Measurements from ENCODE around the gene ARHGEF3.

The ARHGEF3 gene

DNA sequence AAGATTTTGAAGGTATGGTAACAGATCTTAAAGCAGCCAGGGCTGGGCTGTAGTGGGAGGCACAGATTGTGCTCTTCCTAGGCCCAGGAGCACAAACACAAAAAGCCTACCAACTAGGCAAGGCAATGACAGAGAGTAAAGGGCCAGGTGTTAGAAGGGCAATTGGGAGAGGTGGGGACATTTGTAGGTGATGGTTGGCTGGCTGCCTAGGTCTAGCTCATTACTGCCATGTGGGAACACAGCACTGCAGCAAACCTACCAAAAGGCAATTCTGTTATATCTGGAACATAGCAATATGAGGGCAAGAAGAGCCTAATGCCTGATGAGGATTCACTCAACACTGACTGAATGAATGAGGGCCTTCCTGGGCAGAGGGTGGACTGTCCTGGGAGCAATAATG is 30.4 kb downstream of the ARHGEF3 start:
- H3K4me1 ChIP-seq (ENCODE audit: control insufficient read depth, insufficient read depth, low read length) = no peaks in the 10 kb centered on the region
- POLR2A ChIA-PET = no interaction called here
- no peak overlapping the region for H3K27ac ChIP-seq (ENCODE audit: extremely low read depth, low read depth, low read length)
- no peaks in the 10 kb centered on the region for H3K9me3 ChIP-seq (ENCODE audit: control insufficient read depth, insufficient read depth, low read depth, low read length)
- peaks cover 0 to 12% of the 10 kb centered on the region in 2 experiments; a peak in 1 of 3 replicates for H3K36me3 ChIP-seq (ENCODE audit: control insufficient read depth in 2 of 2, insufficient read depth in 1 of 2, low read length in 2 of 2)
- H3K4me3 ChIP-seq (ENCODE audit: low read depth, low read length) = no peak overlapping the region
- CTCF ChIA-PET = no interaction called here
- TF ChIP-seq ZNF701 (tag by site-specific recombination; IDR thresholded peaks at IDR 0.05) (no peak), ZSCAN16 (tag by site-specific recombination; IDR thresholded peaks at IDR 0.05) (no peak), YY1 (tag by site-specific recombination; IDR thresholded peaks at IDR 0.05) (no peak), ZNF223 (tag by site-specific recombination; IDR thresholded peaks at IDR 0.05) (no peak), PRDM10 (tag by site-specific recombination; IDR thresholded peaks at IDR 0.05) (no peak), ZNF138 (tag by site-specific recombination; IDR thresholded peaks at IDR 0.05; ENCODE audit: borderline replicate concordance) (no peak), ZNF768 (tag by site-specific recombination; IDR thresholded peaks at IDR 0.05) (no peak)
- TF ChIP-seq, protein P1, sequence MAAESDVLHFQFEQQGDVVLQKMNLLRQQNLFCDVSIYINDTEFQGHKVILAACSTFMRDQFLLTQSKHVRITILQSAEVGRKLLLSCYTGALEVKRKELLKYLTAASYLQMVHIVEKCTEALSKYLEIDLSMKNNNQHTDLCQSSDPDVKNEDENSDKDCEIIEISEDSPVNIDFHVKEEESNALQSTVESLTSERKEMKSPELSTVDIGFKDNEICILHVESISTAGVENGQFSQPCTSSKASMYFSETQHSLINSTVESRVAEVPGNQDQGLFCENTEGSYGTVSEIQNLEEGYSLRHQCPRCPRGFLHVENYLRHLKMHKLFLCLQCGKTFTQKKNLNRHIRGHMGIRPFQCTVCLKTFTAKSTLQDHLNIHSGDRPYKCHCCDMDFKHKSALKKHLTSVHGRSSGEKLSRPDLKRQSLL (tag by site-specific recombination; IDR thresholded peaks at IDR 0.05) = no peak

- TF ChIP-seq PRDM1 (tag by site-specific recombination; IDR thresholded peaks at IDR 0.05) (peak; percentile 65; the same call in 1 of the 2 replicates), ZNF248 (tag by site-specific recombination; IDR thresholded peaks at IDR 0.05) (no peak)
- Histone ChIP-seq H3K36me3 (ENCODE audit: control insufficient read depth in 2 of 2, insufficient read depth in 1 of 2, low read length in 2 of 2) (peaks cover 0 to 12% of the 10 kb centered on the region in 2 experiments; a peak in 1 of 3 replicates), H3K4me3 (ENCODE audit: low read depth, low read length) (no peak overlapping the region), H3K9me3 (ENCODE audit: control insufficient read depth, insufficient read depth, low read depth, low read length) (no peaks in the 10 kb centered on the region), H3K4me1 (ENCODE audit: control insufficient read depth, insufficient read depth, low read length) (no peaks in the 10 kb centered on the region), H3K27ac (ENCODE audit: extremely low read depth, low read depth, low read length) (no peak overlapping the region)
- ChIA-PET CTCF (no interaction called here), POLR2A (no interaction called here)
Measured at GRCh38 chr3:56769116-56769707, 32.5 kb downstream of the ARHGEF3 start.

DNA sequence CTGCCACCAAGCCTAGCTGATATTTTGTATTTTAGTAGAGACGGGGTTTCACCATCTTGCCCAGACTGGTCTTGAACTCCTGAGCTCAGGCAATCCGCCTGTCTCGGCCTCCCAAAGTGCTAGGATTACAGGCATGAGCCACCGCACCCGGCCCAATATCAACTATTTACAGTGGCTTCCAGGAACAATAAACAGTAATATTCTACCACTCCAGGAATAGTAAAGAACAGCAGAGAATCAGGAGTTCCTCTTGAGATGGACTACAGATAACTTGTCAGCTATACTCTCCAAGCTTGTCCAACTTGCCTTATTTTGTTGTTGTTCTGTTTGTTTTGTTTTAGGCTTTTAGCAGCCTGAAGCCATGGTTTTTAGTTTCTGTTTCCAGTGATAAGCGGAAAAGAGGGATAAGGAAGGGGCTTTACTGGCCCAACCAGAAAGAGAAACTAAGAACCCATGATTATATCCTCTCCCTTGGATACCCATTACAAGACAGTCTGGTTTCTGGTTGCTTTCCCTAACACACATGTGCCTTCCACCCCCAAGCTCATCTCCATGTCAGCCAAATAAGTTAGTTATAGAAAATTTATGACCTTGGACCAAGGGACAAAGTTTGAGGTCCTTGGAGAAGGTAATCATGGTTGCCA is 36.7 kb downstream of the ARHGEF3 start:
- no peak overlapping the region for H3K27ac ChIP-seq (ENCODE audit: extremely low read depth, low read depth, low read length)
- TF ChIP-seq ZSCAN23 (tag by site-specific recombination; IDR thresholded peaks at IDR 0.05) (no peak), ZNF658 (tag by site-specific recombination; IDR thresholded peaks at IDR 0.05) (no peak), ZXDB (tag by site-specific recombination; IDR thresholded peaks at IDR 0.05) (no peak), MYNN (tag by site-specific recombination; IDR thresholded peaks at IDR 0.05; ENCODE audit: borderline replicate concordance) (no peak), ELK4 (IDR thresholded peaks at IDR 0.05; ENCODE audit: borderline replicate concordance, low read depth, low read length) (no peak), ZNF248 (tag by site-specific recombination; IDR thresholded peaks at IDR 0.05) (no peak), ZNF701 (tag by site-specific recombination; IDR thresholded peaks at IDR 0.05) (no peak), ZNF623 (tag by site-specific recombination; IDR thresholded peaks at IDR 0.05) (no peak), ZNF629 (tag by site-specific recombination; IDR thresholded peaks at IDR 0.05) (no peak), PRDM1 (tag by site-specific recombination; IDR thresholded peaks at IDR 0.05) (no peak), ZSCAN18 (tag by site-specific recombination; IDR thresholded peaks at IDR 0.05) (no peak), ZNF280D (tag by site-specific recombination; IDR thresholded peaks at IDR 0.05) (no peak)
- 0 out of 2 replicates have a peak, but pooled peaks cover 2% of the 10 kb centered on the region for H3K4me1 ChIP-seq (ENCODE audit: control insufficient read depth, insufficient read depth, low read length)
- H3K4me3 ChIP-seq (ENCODE audit: low read depth, low read length) = no peak overlapping the region
- CTCF ChIA-PET = interaction anchor here (0.6 kb wide), 1 partner anchor 63 kb away, joined by 4 read pairs; no protein-coding TSS in a partner anchor
- POLR2A ChIA-PET = no interaction called here
- no peaks in the 10 kb centered on the region for H3K9me3 ChIP-seq (ENCODE audit: control insufficient read depth, insufficient read depth, low read depth, low read length)
- H3K36me3 ChIP-seq (ENCODE audit: control insufficient read depth in 2 of 2, insufficient read depth in 1 of 2, low read length in 2 of 2) = no peaks in the 10 kb centered on the region

Data from HEK293 (cell line).